GM18909 (cell line): ENCODE results near the gene BRMS1.
"Not testable (repeated sequence)": the region's sequence is repeated elsewhere in the genome, so short reads cannot be mapped to it uniquely, and the experiment has no call there.

Source experiments
- ATAC-seq: cut with Tn5 transposase; IDR thresholded peaks from one replicate; pipeline ENCODE4 v1.9.1; 2021; ENCODE audit warnings: mild to moderate bottlenecking; ENCODE audit not compliant: unreplicated experiment, poor library complexity

BRMS1 gene

GRCh38 chr11:66363805-66364535 is 19.1 kb upstream of the BRMS1 start:
- ATAC-seq, result no peak

- ATAC-seq, result no peak
These were observed 18.3 kb upstream of the BRMS1 start for GRCh38 chr11:66363187-66363601.

GRCh38 chr11:66362481-66363147 is 17.7 kb upstream of the BRMS1 start:
- ATAC-seq, result no peak

GRCh38 chr11:66361502-66361941 is 16.6 kb upstream of the BRMS1 start:
- no peak for ATAC-seq

GRCh38 chr11:66360406-66361073 is 15.6 kb upstream of the BRMS1 start:
- no peak for ATAC-seq

GRCh38 chr11:66359662-66360087 is 14.8 kb upstream of the BRMS1 start:
- no peak for ATAC-seq

GRCh38 chr11:66350560-66351235 is 5.8 kb upstream of the BRMS1 start:
- not testable (repeated sequence) for ATAC-seq

GRCh38 chr11:66349084-66349386 is 4.1 kb upstream of the BRMS1 start:
- ATAC-seq, result no peak

GRCh38 chr11:66347425-66348276 is 2.7 kb upstream of the BRMS1 start, which contains the start of gene B4GAT1:
Gene B4GAT1 (minus strand): TSS chr11:66347629. CDS start chr11:66347545, 84 bp downstream.
- peak; percentile 49 for ATAC-seq

- no peak for ATAC-seq
These were observed 1.8 kb upstream of the BRMS1 start for GRCh38 chr11:66346476-66347424.

GRCh38 chr11:66345316-66345649 is 379 bp upstream of the BRMS1 start:
- no peak for ATAC-seq

- no peak for ATAC-seq
These were observed 1.7 kb downstream of the BRMS1 start for GRCh38 chr11:66343176-66343575.

GRCh38 chr11:66341502-66342126 is 3.3 kb downstream of the BRMS1 start:
- ATAC-seq, result no peak

- no peak for ATAC-seq
These were observed 4.1 kb downstream of the BRMS1 start for GRCh38 chr11:66340596-66341501.

GRCh38 chr11:66339686-66340483 is 5.0 kb downstream of the BRMS1 start:
- no peak for ATAC-seq

GRCh38 chr11:66339162-66339675 is 5.7 kb downstream of the BRMS1 start:
- ATAC-seq, result no peak
